HepG2 (cell line): Measurements from ENCODE around the gene NIPAL1. TPM values are rescaled to one million over a fixed set of nuclear protein-coding genes. Genes with fewer than 3 reads are reported as not detected.
A peak's percentile ranks its signal among the peaks of the same experiment; 100 is the strongest.

Experiments
- ATAC-seq: fragments of 200-7000 bp; cut with Tn5 transposase; 3 replicates; pipeline ENCODE4 v1.9.1; 2020; ENCODE audit warnings: mild to moderate bottlenecking, moderate library complexity
- BruUV-seq: library from RNA; stranded (reverse); fragments of 400-500 nt; replicated peaks from 2 replicates; lab custom pipeline; 2021; lab: Mats Ljungman, UMichigan
- CTCF ChIA-PET: fragments of 300-600 bp; formaldehyde crosslinking; extraction: SDS; loops from one replicate; lab custom pipeline; 2021; ENCODE audit warnings: low total read pairs, inconsistent platforms, low intra/inter-chr PET ratio; lab: Yijun Ruan, JAX
- POLR2A ChIA-PET: fragments of 350-600 bp; sonication (Branson Sonifier 250); formaldehyde crosslinking; loops from one replicate; lab custom pipeline; 2020; ENCODE audit warnings: antibody characterized with exemption, inconsistent platforms; lab: Yijun Ruan, JAX
- DNase-seq: peaks from one replicate; pipeline ENCODE4 v3.0.0-alpha.2; 2015; ENCODE audit warnings: low spot score
- FAIRE-seq: peaks from 3 replicates; lab custom pipeline; 2011; peaks lifted over from hg19 to GRCh38; lab: Jason Lieb, UNC
- H2AFZ ChIP-seq: one replicate; pipeline ENCODE4 v1.6.1; 2011; ENCODE audit warnings: low read length, inconsistent platforms
- H3K27ac ChIP-seq: fragments of 300-600 bp; 3 replicates; pipeline ENCODE4 v1.8.0; 2011; ENCODE audit warnings: mixed run types, mild to moderate bottlenecking, mixed read lengths, low read length, inconsistent platforms; ENCODE audit not compliant: insufficient read depth; ENCODE audit errors: extremely low read length
- H3K27me3 ChIP-seq, 2 experiments: fragments of 200-600 bp in 1 of 2; 2 replicates in 1 of 2; 3 replicates in 1 of 2; pipeline versions ENCODE4 v1.6.0 to v1.8.0; 2011; ENCODE audit warnings: low read length in 2 of 2, mild to moderate bottlenecking in 2 of 2, moderate library complexity in 2 of 2, inconsistent platforms in 1 of 2; ENCODE audit not compliant: insufficient read depth in 2 of 2, control insufficient read depth in 1 of 2
- H3K36me3 ChIP-seq, 2 experiments: fragments of 200-600 bp in 1 of 2; replicated peaks in 1 of 2; 2 replicates in 1 of 2; 3 replicates in 1 of 2; pipeline versions ENCODE4 v1.5.1 to v1.8.0; 2011; ENCODE audit warnings: low read length in 2 of 2, inconsistent platforms in 1 of 2; ENCODE audit not compliant: insufficient read depth in 2 of 2, control insufficient read depth in 1 of 2
- H3K4me1 ChIP-seq: 2 replicates; pipeline ENCODE4 v1.5.1; 2012; ENCODE audit warnings: low read length, inconsistent platforms; ENCODE audit not compliant: insufficient read depth
- H3K4me2 ChIP-seq: 2 replicates; pipeline ENCODE4 v1.6.0; 2011; ENCODE audit warnings: low read depth, low read length, inconsistent platforms
- H3K4me3 ChIP-seq, 3 experiments: fragments of 200-600 bp in 1 of 3; sonication (generic), shearing (Covaris generic) in 1 of 3; replicated peaks in 1 of 3; 2 replicates each; pipeline ENCODE4 v1.5.1; 2011 to 2016; ENCODE audit warnings: low read length in 3 of 3, inconsistent platforms in 2 of 3, low read depth in 2 of 3, mild to moderate bottlenecking in 2 of 3, control low read depth in 1 of 3, mixed read lengths in 1 of 3; ENCODE audit not compliant: insufficient read depth in 1 of 3
- H3K79me2 ChIP-seq: one replicate; pipeline ENCODE4 v1.6.1; 2011; ENCODE audit warnings: low read length, inconsistent platforms; ENCODE audit not compliant: insufficient read depth
- H3K9ac ChIP-seq: 2 replicates; pipeline ENCODE4 v1.6.0; 2011; ENCODE audit warnings: mild to moderate bottlenecking, low read depth, low read length, inconsistent platforms; ENCODE audit not compliant: insufficient read depth
- H3K9me3 ChIP-seq: 2 replicates; pipeline ENCODE4 v1.5.1; 2012; ENCODE audit warnings: mild to moderate bottlenecking, low read length
- H4K20me1 ChIP-seq: 2 replicates; pipeline ENCODE4 v1.6.0; 2011; ENCODE audit warnings: inconsistent platforms, mild to moderate bottlenecking, low read length, moderate library complexity; ENCODE audit not compliant: insufficient read depth
- ATF7 ChIP-seq, 2 experiments: fragments of 450-650 bp in 1 of 2; sonication (generic) in 1 of 2; formaldehyde crosslinking in 1 of 2; IDR thresholded peaks; 2 replicates each; pipeline versions ENCODE4 v1.4.0 to v1.6.1; 2016 to 2020; ENCODE audit warnings: antibody characterized with exemption in 1 of 2, mild to moderate bottlenecking in 1 of 2, missing genetic modification reagents in 1 of 2
- EEA1 ChIP-seq: sonication (generic); formaldehyde crosslinking; IDR thresholded peaks from 2 replicates; pipeline ENCODE4 v1.5.1; 2020; ENCODE audit warnings: mild to moderate bottlenecking, missing genetic modification reagents, borderline replicate concordance
- ETV6 ChIP-seq: sonication (generic); formaldehyde crosslinking; conservative IDR thresholded peaks from 2 replicates; pipeline ENCODE4 v1.4.0; 2020; ENCODE audit warnings: missing genetic modification reagents
- JDP2 ChIP-seq: sonication (generic); formaldehyde crosslinking; IDR thresholded peaks from 2 replicates; pipeline ENCODE4 v1.8.1; 2022; ENCODE audit warnings: missing genetic modification reagents, borderline replicate concordance
- ZFP1 ChIP-seq: IDR thresholded peaks from 2 replicates; pipeline ENCODE4 v1.6.1; 2016
- ZNF124 ChIP-seq: sonication (generic); formaldehyde crosslinking; IDR thresholded peaks from 2 replicates; pipeline ENCODE4 v1.4.0; 2020; ENCODE audit warnings: missing genetic modification reagents
- ZNF510 ChIP-seq: sonication (generic); formaldehyde crosslinking; IDR thresholded peaks from 2 replicates; pipeline ENCODE4 v1.4.0; 2020; ENCODE audit warnings: low read depth, mild to moderate bottlenecking, missing genetic modification reagents
- in situ Hi-C: cut with HindIII; loops from 2 replicates; pipeline ENCODE4 v1.10.0; 2017; ENCODE audit warnings: low pct_unique_long_range_greater_than_20kb; ENCODE audit not compliant: extremely low pct_ligation_motif_present
- intact Hi-C: fragments of 100-400 bp; cut with micrococcal nuclease; formaldehyde crosslinking; loops from one replicate; pipeline ENCODE4 v1.10.0; 2022; ENCODE audit not compliant: unreplicated experiment
- polyA plus RNA-seq, 8 experiments: library from polyadenylated mRNA; depleted of rRNA in 3 of 8; stranded (reverse) in 7 of 8; unstranded in 1 of 8; fragments of >200 nt; fragmentation: Illumina TruSeq in 4 of 8; extraction: Trizol in 4 of 8; gene quantifications; 2 replicates each; pipeline versions ENCODE4 v1.2.1 to v1.2.3, GENCODE V29; 2011 to 2016; ENCODE audit warnings: low read depth in 4 of 8, missing spikeins in 1 of 8, mixed read lengths in 1 of 8; ENCODE audit not compliant: insufficient read depth in 1 of 8
- total RNA-seq, 5 experiments: library from RNA; depleted of rRNA; stranded (reverse); fragments of >200 nt; fragmentation: Illumina TruSeq; extraction: Trizol; gene quantifications; 2 replicates each; pipeline ENCODE4 v1.2.3, GENCODE V29; 2016; ENCODE audit warnings: low read depth in 1 of 5

Gene NIPAL1
- total and polyA plus RNA-seq, 2 of the 13 experiments (the other 11 are each of a cell fraction or from before 2014, with no cell fraction given): 1.4 to 3.4 TPM

DNA sequence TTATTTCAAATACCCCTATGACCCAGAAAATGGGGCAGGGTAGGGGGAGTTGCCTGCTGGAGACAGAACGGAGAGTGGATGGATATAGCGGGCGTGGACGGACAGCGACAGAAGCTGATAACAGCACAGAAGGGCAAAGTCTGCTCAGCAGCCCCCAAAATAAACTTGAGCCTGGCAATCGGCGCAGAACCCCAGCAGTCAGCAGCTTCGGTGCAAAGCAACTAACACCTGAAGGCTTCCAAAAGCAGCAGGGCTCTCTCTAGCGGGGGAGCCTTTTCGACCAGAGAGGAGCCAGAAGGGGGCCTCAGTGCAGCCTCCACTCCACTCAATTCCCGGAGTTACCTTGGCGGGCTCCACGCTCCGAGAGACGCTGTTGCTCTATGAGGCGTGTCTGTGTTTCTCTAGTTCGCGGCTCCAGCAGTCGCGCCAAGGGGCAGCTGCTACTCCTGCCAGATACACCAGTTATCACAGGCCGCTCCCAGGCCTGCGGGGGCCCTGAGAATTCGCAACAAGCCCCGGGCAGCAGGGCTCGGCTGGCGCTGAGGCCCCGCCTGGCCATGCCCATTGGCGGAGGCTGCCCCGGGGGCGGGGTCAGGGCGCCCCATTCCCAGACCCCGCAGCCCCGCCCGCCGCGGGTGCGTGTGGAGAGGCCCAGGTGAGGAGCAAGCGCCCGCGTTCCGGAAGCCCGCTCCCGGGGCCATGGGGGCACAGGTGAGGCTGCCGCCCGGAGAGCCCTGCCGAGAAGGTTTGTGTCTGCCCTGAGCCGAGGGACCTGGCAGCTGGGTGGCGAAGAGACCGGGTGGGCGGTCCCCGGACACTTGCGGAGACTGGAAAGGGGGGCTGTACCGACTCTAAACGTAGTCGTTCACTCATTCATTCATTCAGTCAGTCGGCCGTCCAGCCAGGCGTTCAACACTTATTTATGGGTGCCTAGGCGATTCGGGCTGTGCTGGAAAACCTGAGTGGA, at the start of gene NIPAL1, which contains the start of gene CNGA1 (continued):
- TF ChIP-seq JDP2: no peak
- no peak for TF ChIP-seq ZFP1 (CRISPR knock-in tag)
- TF ChIP-seq ETV6 (CRISPR knock-in tag): no peak

DNA sequence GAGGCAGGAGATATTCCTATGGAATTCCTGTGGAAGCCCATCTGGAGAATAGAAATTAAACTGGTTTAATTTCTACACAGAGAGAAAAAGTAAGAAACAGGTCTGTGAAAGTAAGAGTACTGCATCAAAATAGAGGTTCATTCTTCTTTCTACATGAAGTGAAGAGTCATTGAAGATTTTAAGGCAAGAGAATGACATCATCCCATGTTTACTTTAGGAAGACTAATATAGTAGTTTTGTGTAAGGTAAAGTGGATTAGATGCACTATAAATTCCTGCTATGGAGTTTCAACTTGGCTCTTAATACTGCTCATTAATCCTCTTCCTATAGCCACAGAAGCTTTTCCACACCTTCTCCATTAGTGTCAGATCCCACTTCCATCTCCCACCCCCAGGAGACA, 47.7 kb upstream of the NIPAL1 start:
- DNase-seq (no peak), ATAC-seq (no peak), FAIRE-seq (no peak)
- no peaks in the 10 kb centered on the region for H3K79me2 ChIP-seq
- H3K27ac ChIP-seq: no peak overlapping the region
- H3K27me3 ChIP-seq: no peaks in the 10 kb centered on the region
- no peak overlapping the region for H3K4me3 ChIP-seq
- BruUV-seq: no TSS peak
- ChIA-PET POLR2A (no interaction called here), CTCF (no interaction called here)
- no peaks in the 10 kb centered on the region for H3K9me3 ChIP-seq
- H3K4me1 ChIP-seq: no peaks in the 10 kb centered on the region
- no peak overlapping the region for H3K4me2 ChIP-seq
- H2AFZ ChIP-seq: no peak overlapping the region
- no peaks in the 10 kb centered on the region for H4K20me1 ChIP-seq
- no peak overlapping the region for H3K9ac ChIP-seq
- H3K36me3 ChIP-seq: no peaks in the 10 kb centered on the region
- TF ChIP-seq ATF7 (IDR thresholded peaks at IDR 0.05) (peak; percentile 69), ATF7 (CRISPR knock-in tag; IDR thresholded peaks at IDR 0.05) (no peak), ZNF124 (CRISPR knock-in tag) (no peak), ZNF510 (no peak), EEA1 (CRISPR knock-in tag) (no peak)
- in situ Hi-C loops (no loop called here), intact Hi-C loops (no loop called here)
